Measurements from ENCODE around the gene LGR5.

The LGR5 gene, protein sequence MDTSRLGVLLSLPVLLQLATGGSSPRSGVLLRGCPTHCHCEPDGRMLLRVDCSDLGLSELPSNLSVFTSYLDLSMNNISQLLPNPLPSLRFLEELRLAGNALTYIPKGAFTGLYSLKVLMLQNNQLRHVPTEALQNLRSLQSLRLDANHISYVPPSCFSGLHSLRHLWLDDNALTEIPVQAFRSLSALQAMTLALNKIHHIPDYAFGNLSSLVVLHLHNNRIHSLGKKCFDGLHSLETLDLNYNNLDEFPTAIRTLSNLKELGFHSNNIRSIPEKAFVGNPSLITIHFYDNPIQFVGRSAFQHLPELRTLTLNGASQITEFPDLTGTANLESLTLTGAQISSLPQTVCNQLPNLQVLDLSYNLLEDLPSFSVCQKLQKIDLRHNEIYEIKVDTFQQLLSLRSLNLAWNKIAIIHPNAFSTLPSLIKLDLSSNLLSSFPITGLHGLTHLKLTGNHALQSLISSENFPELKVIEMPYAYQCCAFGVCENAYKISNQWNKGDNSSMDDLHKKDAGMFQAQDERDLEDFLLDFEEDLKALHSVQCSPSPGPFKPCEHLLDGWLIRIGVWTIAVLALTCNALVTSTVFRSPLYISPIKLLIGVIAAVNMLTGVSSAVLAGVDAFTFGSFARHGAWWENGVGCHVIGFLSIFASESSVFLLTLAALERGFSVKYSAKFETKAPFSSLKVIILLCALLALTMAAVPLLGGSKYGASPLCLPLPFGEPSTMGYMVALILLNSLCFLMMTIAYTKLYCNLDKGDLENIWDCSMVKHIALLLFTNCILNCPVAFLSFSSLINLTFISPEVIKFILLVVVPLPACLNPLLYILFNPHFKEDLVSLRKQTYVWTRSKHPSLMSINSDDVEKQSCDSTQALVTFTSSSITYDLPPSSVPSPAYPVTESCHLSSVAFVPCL
- total RNA-seq: 0 to 0.12 reads per million in 2 experiments

- no peak for DNase-seq (ENCODE audit: low read depth)
Measured at GRCh38 chr12:71439613-71440344, at the start of gene LGR5. Gene LGR5 (plus strand): TSS chr12:71439798. CDS start chr12:71440081, 283 bp downstream.

DNA sequence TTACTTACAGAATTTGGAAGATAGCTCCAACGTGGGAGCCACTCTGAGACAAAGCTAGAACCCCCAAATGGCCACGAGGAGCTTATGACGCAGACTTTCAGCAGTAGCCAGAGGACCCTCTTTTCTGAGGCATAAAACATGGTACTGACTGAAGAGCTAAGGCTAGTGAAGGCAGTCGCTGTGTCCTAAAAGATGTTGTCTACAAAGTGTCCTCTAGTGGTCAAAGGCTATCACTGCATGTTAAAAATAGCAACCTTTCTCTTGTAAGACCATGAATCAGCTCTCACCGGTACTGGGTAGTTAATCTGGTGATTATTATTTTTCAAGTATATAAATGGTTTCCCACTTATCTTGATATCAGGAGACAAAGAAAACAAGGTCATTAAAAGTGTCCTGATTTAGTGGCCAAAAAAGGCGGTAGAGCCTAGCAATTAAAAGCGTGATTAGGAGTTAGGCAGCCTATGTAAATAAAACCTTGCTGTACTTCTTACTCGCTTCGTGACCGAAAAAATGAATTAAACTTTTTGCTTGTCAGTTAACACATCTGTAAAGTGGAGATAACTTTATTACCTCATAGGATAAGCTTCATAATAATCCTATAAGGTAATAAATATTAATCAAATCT lies 47.0 kb upstream of the LGR5 start:
- no peak for DNase-seq (ENCODE audit: low read depth)

- no peak for DNase-seq (ENCODE audit: low read depth)
Measured at GRCh38 chr12:71393625-71394024, 46.0 kb upstream of the LGR5 start.

- DNase-seq (ENCODE audit: low read depth): no peak
Measured at GRCh38 chr12:71397433-71397954, 42.1 kb upstream of the LGR5 start.

GRCh38 chr12:71399197-71399596 lies 40.4 kb upstream of the LGR5 start:
- no peak for DNase-seq (ENCODE audit: low read depth)

- no peak for DNase-seq (ENCODE audit: low read depth)
Measured at GRCh38 chr12:71400481-71400880, 39.1 kb upstream of the LGR5 start.

DNA sequence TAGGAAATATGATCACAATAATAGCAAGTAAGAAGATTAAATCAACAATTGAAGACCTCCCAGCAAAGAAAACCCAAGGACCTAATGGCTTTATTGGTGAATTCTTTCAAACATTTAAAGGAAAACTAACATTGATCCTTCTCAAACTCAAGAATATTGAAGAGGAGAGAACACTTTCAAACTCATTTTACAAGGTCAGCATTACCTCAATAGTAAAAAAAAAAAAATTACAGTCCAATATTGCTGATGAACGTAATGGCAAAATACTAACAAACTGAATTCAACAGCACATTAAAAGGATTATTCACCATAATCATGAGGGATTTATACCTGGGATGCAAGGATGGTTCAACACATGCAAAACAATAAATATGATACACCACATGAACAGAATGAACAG lies 33.7 kb upstream of the LGR5 start:
- DNase-seq (ENCODE audit: low read depth): no peak

- DNase-seq (ENCODE audit: low read depth): no peak
Measured at GRCh38 chr12:71407732-71408131, 31.9 kb upstream of the LGR5 start.

- DNase-seq (ENCODE audit: low read depth): no peak
Measured at GRCh38 chr12:71410844-71411243, 28.8 kb upstream of the LGR5 start.

- DNase-seq (ENCODE audit: low read depth): no peak
Measured at GRCh38 chr12:71411635-71412034, 28.0 kb upstream of the LGR5 start.

DNA sequence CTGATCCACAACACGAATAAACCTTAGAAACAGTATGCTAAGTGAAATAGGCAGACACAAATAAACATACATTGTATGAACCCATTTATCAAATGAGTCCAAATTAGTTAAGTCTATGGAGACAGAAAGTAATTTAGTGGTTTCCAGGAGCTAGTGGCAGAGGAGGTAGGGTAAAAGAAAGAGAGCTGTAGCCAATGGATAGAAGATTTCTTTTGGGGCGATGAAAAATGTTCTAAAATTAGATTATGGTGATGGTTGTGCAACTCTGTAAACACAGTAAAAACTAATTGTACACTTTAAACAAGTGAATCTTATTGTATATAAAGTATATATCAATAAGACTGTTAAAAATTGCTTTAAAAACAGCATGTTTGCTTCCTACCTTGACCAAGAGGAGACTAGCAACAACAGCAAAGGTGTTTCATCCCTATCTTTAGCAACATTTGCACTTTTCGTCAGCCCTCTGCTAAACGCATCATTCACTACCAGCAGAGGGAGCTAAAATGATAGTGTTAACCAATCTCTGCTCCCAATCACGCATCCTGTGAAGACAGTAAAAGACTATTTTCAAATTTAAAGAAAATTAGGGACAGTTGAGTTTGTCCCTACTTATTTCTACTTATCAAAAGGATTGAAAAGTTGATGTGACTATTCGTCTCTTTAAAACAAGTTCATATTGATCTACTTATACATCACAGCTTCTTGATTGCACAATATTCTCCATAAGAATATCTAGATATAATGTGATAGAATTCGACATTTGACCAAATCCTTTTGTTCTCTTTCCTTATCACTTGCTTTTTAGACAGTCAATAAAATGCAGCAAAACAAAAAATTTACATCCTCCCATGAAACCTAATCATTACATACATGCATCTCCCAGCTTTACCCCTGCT lies 24.0 kb upstream of the LGR5 start:
- no peak for DNase-seq (ENCODE audit: low read depth)

- DNase-seq (ENCODE audit: low read depth): no peak
Measured at GRCh38 chr12:71417181-71417580, 22.4 kb upstream of the LGR5 start.

- DNase-seq (ENCODE audit: low read depth): no peak
Measured at GRCh38 chr12:71420775-71421406, 18.7 kb upstream of the LGR5 start.

DNA sequence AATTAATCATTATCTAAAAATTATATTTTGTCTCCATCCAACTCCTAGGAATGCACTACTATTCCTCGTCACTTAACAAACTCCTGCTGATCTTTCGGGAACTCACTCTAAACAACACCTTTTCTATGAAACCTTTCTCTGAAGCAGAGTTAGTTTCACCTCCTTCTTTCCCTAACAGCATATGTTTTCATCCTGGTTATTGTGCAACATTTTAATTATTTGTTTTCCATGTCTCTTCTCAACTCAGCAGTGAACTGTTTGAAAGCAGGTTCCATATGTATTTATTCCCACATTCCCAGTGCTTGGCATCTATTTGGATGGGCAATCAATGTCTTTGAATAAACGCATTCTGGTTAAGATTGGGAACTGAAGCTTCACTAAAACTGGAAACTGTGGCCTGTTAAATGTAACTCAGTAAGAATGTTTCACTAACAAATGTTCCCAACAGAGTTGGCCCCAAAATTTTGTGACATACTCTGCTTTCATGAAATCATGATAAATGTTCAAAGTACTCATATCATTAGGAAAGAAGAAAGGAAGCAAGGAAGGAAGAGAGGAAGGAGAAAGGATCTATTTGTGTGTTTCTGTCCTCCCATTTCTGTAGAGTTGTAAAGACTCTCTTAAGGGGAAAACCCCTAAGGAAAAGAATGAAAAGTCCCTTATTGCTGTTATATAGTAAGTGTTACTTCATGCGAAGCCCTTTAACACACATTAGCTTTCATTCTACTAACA lies 13.9 kb upstream of the LGR5 start:
- no peak for DNase-seq (ENCODE audit: low read depth)

DNA sequence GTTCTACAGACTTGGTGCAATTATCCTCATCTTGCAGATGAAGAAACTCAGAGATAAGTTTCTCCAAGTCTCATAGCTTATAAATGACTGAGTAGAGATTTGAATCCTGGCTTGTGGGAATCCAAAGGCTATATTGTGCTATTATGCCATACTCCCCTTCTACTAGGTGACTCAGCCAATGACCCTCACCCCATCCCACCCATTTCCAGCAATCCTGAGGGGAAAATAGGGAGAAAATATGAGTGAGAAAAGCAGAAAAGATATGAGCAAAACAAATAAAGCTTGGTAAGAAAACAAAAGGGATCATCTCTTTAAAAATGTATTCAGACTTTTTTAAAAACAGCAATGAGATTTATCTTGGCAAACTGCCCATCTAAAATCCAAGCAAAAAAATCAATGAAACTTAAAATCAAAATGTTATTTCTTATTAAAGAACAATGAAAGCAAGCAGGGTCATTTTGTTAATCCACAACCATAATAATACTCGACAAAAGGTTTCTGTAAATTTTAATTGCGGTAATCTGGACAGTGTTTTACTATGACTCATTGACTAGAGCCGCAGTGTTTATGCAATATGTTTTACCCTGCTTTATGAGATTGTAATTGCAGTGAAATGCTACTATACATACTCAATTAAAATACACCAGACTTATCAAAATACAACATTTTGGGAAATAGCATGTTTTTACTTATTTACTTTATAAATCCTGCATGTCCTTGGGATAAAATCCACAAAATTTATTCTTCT lies 13.1 kb upstream of the LGR5 start:
- no peak for DNase-seq (ENCODE audit: low read depth)

GRCh38 chr12:71430756-71431155 lies 8.8 kb upstream of the LGR5 start:
- DNase-seq (ENCODE audit: low read depth): no peak

GRCh38 chr12:71431991-71432390 lies 7.6 kb upstream of the LGR5 start:
- no peak for DNase-seq (ENCODE audit: low read depth)

- no peak for DNase-seq (ENCODE audit: low read depth)
Measured at GRCh38 chr12:71432936-71433335, 6.7 kb upstream of the LGR5 start.

GRCh38 chr12:71436696-71437095 lies 2.9 kb upstream of the LGR5 start:
- DNase-seq (ENCODE audit: low read depth): no peak
